ENCODE measurements around the gene NUDT13. TPM values are rescaled to one million over a fixed set of nuclear protein-coding genes. Genes with fewer than 3 reads are reported as not detected.

The NUDT13 gene
- total and polyA plus RNA-seq, 9 of the 15 experiments (the other 6 are each of a cell fraction or from before 2014, with no cell fraction given), result 4.7 to 11.1 (median 5.6) TPM

GRCh38 chr10:73110345-73110849, at the start of gene NUDT13 (continued):
- TF ChIP-seq SMAD3 (CRISPR knock-in tag; conservative IDR thresholded peaks at IDR 0.05) (0 out of 2 replicates have a peak, but pooled peaks have one; percentile 61), FOXA1 (IDR thresholded peaks at IDR 0.05; ENCODE audit: borderline replicate concordance) (no peak), CAMTA2 (CRISPR knock-in tag; conservative IDR thresholded peaks at IDR 0.05) (0 out of 2 replicates have a peak, but pooled peaks have one; percentile 57), PREB (CRISPR knock-in tag; IDR thresholded peaks at IDR 0.05) (no peak), MAFG (tag; conservative IDR thresholded peaks at IDR 0.05) (no peak), TCF3 (CRISPR knock-in tag; IDR thresholded peaks at IDR 0.05) (no peak), ETV5 (CRISPR knock-in tag; IDR thresholded peaks at IDR 0.05; ENCODE audit: low read depth) (no peak), HBP1 (CRISPR knock-in tag; IDR thresholded peaks at IDR 0.05) (no peak), RBM14 (IDR thresholded peaks at IDR 0.05; ENCODE audit: borderline replicate concordance, insufficient read depth, low read depth, low read length) (no peak), MNT (conservative IDR thresholded peaks at IDR 0.05) (peak; percentile 61 to 67; a peak in 3 of 4 replicates), ZNF354B (CRISPR knock-in tag; IDR thresholded peaks at IDR 0.05) (no peak), THRAP3 (IDR thresholded peaks at IDR 0.05; ENCODE audit: borderline replicate concordance) (peak; percentile 62; the same call in 1 of the 2 replicates), ZNF316 (IDR thresholded peaks at IDR 0.05) (0 out of 2 replicates have a peak, but pooled peaks have one; percentile 34), ARHGAP35 (IDR thresholded peaks at IDR 0.05; ENCODE audit: partially characterized antibody) (no peak), LCOR (CRISPR knock-in tag; IDR thresholded peaks at IDR 0.05) (no peak), NCOA4 (IDR thresholded peaks at IDR 0.05; ENCODE audit: partially characterized antibody) (no peak), RBM34 (IDR thresholded peaks at IDR 0.05; ENCODE audit: borderline replicate concordance, insufficient read depth, low read length) (no peak), ZNF76 (CRISPR knock-in tag; IDR thresholded peaks at IDR 0.05; ENCODE audit: borderline replicate concordance) (peak; percentile 90; the same call in 1 of the 2 replicates), PURB (CRISPR knock-in tag; IDR thresholded peaks at IDR 0.05; ENCODE audit: low read depth) (no peak), ILK (tag; IDR thresholded peaks at IDR 0.05; ENCODE audit: borderline replicate concordance, low read depth) (no peak), TAF15 (IDR thresholded peaks at IDR 0.05; ENCODE audit: low read depth, low read length) (no peak), ESRRA (IDR thresholded peaks at IDR 0.05; ENCODE audit: borderline replicate concordance, low read depth) (no peak; the same call in 1 of the 2 replicates)

Data from K562 (cell line).